AG04449 (cell line): ENCODE measurements around the gene ANO8.

ENCODE experiments used
- CTCF ChIA-PET: fragments of 350-600 bp; formaldehyde crosslinking; extraction: SDS; loops from one replicate; lab custom pipeline; 2021; ENCODE audit warnings: antibody characterized with exemption; lab: Yijun Ruan, JAX
- POLR2A ChIA-PET: fragments of 400-600, 350-600 bp; formaldehyde crosslinking; extraction: SDS; loops from one replicate; lab custom pipeline; 2020; ENCODE audit warnings: antibody characterized with exemption, inconsistent platforms; lab: Yijun Ruan, JAX
- DNase-seq: peaks from one replicate; pipeline ENCODE4 v3.0.0-alpha.2; 2010; ENCODE audit warnings: low read depth, low spot score
- H3K4me3 ChIP-seq: 2 replicates; pipeline ENCODE4 v1.5.1; 2011; ENCODE audit warnings: low read depth, mild to moderate bottlenecking, control low read depth, low read length
- CTCF ChIP-seq: IDR thresholded peaks from one replicate; pipeline ENCODE4 v1.5.1; 2011; ENCODE audit warnings: mild to moderate bottlenecking, moderate library complexity, low read length, control low read depth, inconsistent platforms; ENCODE audit not compliant: insufficient read depth; ENCODE audit errors: missing control alignments

Gene ANO8

GRCh38 chr19:17327068-17327653 lies 7.5 kb downstream of the ANO8 start:
- DNase-seq = no peak
- no peak for TF ChIP-seq CTCF
- no peak overlapping the region for H3K4me3 ChIP-seq
- ChIA-PET CTCF (no interaction called here), POLR2A (interaction anchor here (1.2 kb wide), 1 partner anchor 15 kb away, joined by 3 read pairs; no protein-coding TSS in a partner anchor)

GRCh38 chr19:17326595-17326966 lies 8.1 kb downstream of the ANO8 start:
- TF ChIP-seq CTCF = no peak
- CTCF ChIA-PET = no interaction called here
- no peak for DNase-seq
- POLR2A ChIA-PET = interaction anchor here (0.9 to 1.2 kb wide), 2 partner anchors 8 to 15 kb away, joined by 3 read pairs; partner anchors contain the start of gene ANO8
- no peak overlapping the region for H3K4me3 ChIP-seq

GRCh38 chr19:17325881-17326594 lies 8.6 kb downstream of the ANO8 start:
- ChIA-PET POLR2A (interaction anchor here (0.9 to 1.2 kb wide), 2 partner anchors 9 to 14 kb away, joined by 3 read pairs; partner anchors contain the start of gene ANO8), CTCF (no interaction called here)
- no peak for TF ChIP-seq CTCF
- no peak for DNase-seq
- H3K4me3 ChIP-seq = no peak overlapping the region

- CTCF ChIA-PET = interaction anchor here (1.1 kb wide), 1 partner anchor 9 kb away, joined by 3 read pairs; no protein-coding TSS in a partner anchor
- POLR2A ChIA-PET = no interaction called here
These were observed 9.5 kb downstream of the ANO8 start for GRCh38 chr19:17325133-17325532.

GRCh38 chr19:17324357-17325114 lies 10.1 kb downstream of the ANO8 start:
- ChIA-PET POLR2A (no interaction called here), CTCF (interaction anchor here (1.0 to 1.1 kb wide), 2 partner anchors 9 to 11 kb away, joined by 3 to 5 read pairs; partner anchors contain the start of gene ANO8)
- TF ChIP-seq CTCF = no peak
- DNase-seq = no peak
- H3K4me3 ChIP-seq = no peak overlapping the region

More at GRCh38 chr19:17325133-17325532, 9.5 kb downstream of the ANO8 start:
- no peak for TF ChIP-seq CTCF
- no peak for DNase-seq
- no peak overlapping the region for H3K4me3 ChIP-seq

- H3K4me3 ChIP-seq = no peak overlapping the region
- ChIA-PET POLR2A (no interaction called here), CTCF (interaction anchor here (1.0 to 1.2 kb wide), 3 partner anchors 8 to 11 kb away, joined by 3 to 5 read pairs (median 3); partner anchors contain the start of gene ANO8)
- no peak for TF ChIP-seq CTCF
- DNase-seq = no peak
These were observed 10.7 kb downstream of the ANO8 start for GRCh38 chr19:17323964-17324332.
